CD4-positive, alpha-beta memory T cell (primary cell): ENCODE measurements around the gene GINS3. TPM values are rescaled to one million over a fixed set of nuclear protein-coding genes. Genes with fewer than 3 reads are reported as not detected.
"Not testable (repeated sequence)": the region's sequence is repeated elsewhere in the genome, so short reads cannot be mapped to it uniquely, and the experiment has no call there.

ENCODE experiments used
- CTCF ChIA-PET: fragments of 350-600 bp; sonication (Branson Sonifier 250); formaldehyde crosslinking; loops from one replicate; lab custom pipeline; 2021; ENCODE audit warnings: inconsistent platforms; ENCODE audit not compliant: partially characterized antibody; lab: Charles Lee
- POLR2A ChIA-PET: fragments of 350-600 bp; sonication (Branson Sonifier 250); formaldehyde crosslinking; loops from one replicate; lab custom pipeline; 2021; ENCODE audit not compliant: partially characterized antibody; lab: Charles Lee
- DNase-seq, 5 donors: peaks; one replicate each; pipeline versions ENCODE4 v3.0.0 to v3.0.0-alpha.2; 2020 to 2022; ENCODE audit warnings: mixed read lengths in 1 of 5
- H3K27ac ChIP-seq: one replicate; pipeline ENCODE4 v1.7.0; 2013; ENCODE audit warnings: low read depth, low read length
- H3K27me3 ChIP-seq: 2 replicates; pipeline ENCODE4 v1.7.0; 2013; ENCODE audit warnings: mild to moderate bottlenecking, low read length, moderate library complexity; ENCODE audit not compliant: insufficient read depth
- H3K36me3 ChIP-seq: 2 replicates; pipeline ENCODE4 v1.7.0; 2013; ENCODE audit warnings: mild to moderate bottlenecking, low read length, moderate library complexity; ENCODE audit not compliant: insufficient read depth
- H3K4me1 ChIP-seq: 2 replicates; pipeline ENCODE4 v1.7.0; 2013; ENCODE audit warnings: mild to moderate bottlenecking, low read length, moderate library complexity; ENCODE audit not compliant: insufficient read depth
- H3K4me3 ChIP-seq, 2 donors: one replicate each; pipeline ENCODE4 v1.7.0; 2013; ENCODE audit warnings: low read length in 2 of 2, mild to moderate bottlenecking in 1 of 2
- H3K9me3 ChIP-seq, 2 donors: one replicate each; pipeline ENCODE4 v1.7.0; 2013; ENCODE audit warnings: low read length in 2 of 2, control low read depth in 1 of 2; ENCODE audit not compliant: control insufficient read depth in 1 of 2
- H3K27ac Mint-ChIP-seq, 7 donors: one replicate each; pipeline ENCODE4 v1.8.0; 2020 to 2021; ENCODE audit warnings: mixed read lengths in 7 of 7, mild to moderate bottlenecking in 6 of 7, inconsistent platforms in 3 of 7, moderate library complexity in 3 of 7
- H3K27me3 Mint-ChIP-seq, 2 donors: one replicate each; pipeline ENCODE4 v1.8.0; 2020 to 2021; ENCODE audit warnings: mixed read lengths in 2 of 2
- H3K36me3 Mint-ChIP-seq, 2 donors: one replicate each; pipeline ENCODE4 v1.8.0; 2020 to 2021; ENCODE audit warnings: mixed read lengths in 2 of 2, inconsistent platforms in 1 of 2, mild to moderate bottlenecking in 1 of 2
- H3K4me1 Mint-ChIP-seq, 4 donors: one replicate each; pipeline ENCODE4 v1.8.0; 2020 to 2021; ENCODE audit warnings: mixed read lengths in 4 of 4, mild to moderate bottlenecking in 1 of 4
- H3K4me3 Mint-ChIP-seq, 8 donors: one replicate each; pipeline ENCODE4 v1.8.0; 2020 to 2021; ENCODE audit warnings: mixed read lengths in 8 of 8, mild to moderate bottlenecking in 7 of 8, moderate library complexity in 6 of 8, inconsistent platforms in 3 of 8
- H3K9me3 Mint-ChIP-seq, 8 donors: one replicate each; pipeline ENCODE4 v1.8.0; 2020 to 2021; ENCODE audit warnings: mixed read lengths in 8 of 8, mild to moderate bottlenecking in 5 of 8, inconsistent platforms in 3 of 8, moderate library complexity in 1 of 8
- intact Hi-C: fragments of 100-400 bp; cut with micrococcal nuclease; formaldehyde crosslinking; loops from one replicate; pipeline ENCODE4 v1.15.1; 2023
- polyA plus RNA-seq, 2 donors: library from polyadenylated mRNA; unstranded; fragments of 300-500 nt; fragmentation: Illumina TruSeq; gene quantifications; one replicate each; pipeline ENCODE4 v1.2.3, GENCODE V29; 2021
- total RNA-seq, 2 experiments: library from RNA; stranded (reverse); gene quantifications; one replicate each; pipeline ENCODE4 v1.2.3, GENCODE V29; 2021

GINS3 gene
- total and polyA plus RNA-seq, 4 experiments from 2014 or later, result 0.78 to 2.2 (median 1.2) TPM

DNA sequence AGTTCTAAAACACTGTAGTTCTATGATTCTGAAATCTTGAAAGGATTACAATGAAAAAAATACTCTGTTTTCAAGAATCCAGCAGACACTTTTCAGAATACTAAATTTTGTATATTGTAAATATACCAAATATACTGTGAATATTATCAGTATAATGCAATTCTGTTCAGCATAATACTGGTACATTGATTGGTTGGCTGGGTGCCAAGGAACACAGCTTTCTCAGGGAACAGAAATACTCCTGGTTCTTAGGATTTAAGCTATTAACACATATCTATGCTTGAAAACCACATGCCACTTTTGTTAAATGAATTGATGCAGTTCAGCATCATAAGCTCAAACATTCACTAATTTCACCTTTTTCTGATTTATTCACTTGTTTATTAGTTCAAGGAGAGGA is 2.5 kb upstream of the GINS3 start:
- H3K27me3 Mint-ChIP-seq, result peaks cover under 1% of the 10 kb centered on the region in 2 donors
- H3K4me3 Mint-ChIP-seq, result no peak overlapping the region
- H3K9me3 ChIP-seq, result no peaks in the 10 kb centered on the region
- no peak overlapping the region for H3K27ac Mint-ChIP-seq
- H3K27ac ChIP-seq, result no peak overlapping the region
- H3K9me3 Mint-ChIP-seq, result peaks cover 0 to 2% (median 0%) of the 10 kb centered on the region in 8 donors
- DNase-seq, result no peak
- H3K36me3 ChIP-seq, result no peaks in the 10 kb centered on the region
- intact Hi-C loops, result no loop called here
- POLR2A ChIA-PET, result no interaction called here
- peaks cover 7% of the 10 kb centered on the region for H3K4me1 ChIP-seq
- no peak overlapping the region for H3K4me3 ChIP-seq
- H3K36me3 Mint-ChIP-seq, result peaks cover 0 to 7% of the 10 kb centered on the region in 2 donors
- no peaks in the 10 kb centered on the region for H3K27me3 ChIP-seq
- H3K4me1 Mint-ChIP-seq, result peaks cover 3 to 20% (median 13%) of the 10 kb centered on the region in 4 donors
- CTCF ChIA-PET, result interaction anchor here (1.1 kb wide), 1 partner anchor 333 kb away, joined by 3 read pairs; no protein-coding TSS in a partner anchor

DNA sequence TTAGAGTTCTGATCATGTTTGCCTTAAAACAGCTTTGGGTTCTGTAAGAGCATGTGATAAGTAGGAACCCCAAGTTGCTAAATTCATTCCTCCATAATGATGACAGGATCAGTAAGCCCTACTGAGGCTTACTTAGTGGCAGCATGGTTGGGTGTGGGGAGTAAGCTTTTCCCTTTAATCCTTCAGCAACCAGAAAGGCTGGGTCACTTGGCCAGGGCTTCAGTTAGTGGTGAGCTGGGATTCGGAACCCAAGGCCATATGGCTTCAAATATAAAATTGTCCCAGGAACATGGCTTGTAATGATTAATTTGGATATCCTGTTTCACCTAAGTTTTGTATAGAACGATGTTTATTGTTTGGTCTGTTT is 850 bp downstream of the GINS3 start:
- H3K27me3 Mint-ChIP-seq, result no peaks in the 10 kb centered on the region
- POLR2A ChIA-PET, result interaction anchor here (0.9 to 1.5 kb wide), 5 partner anchors 9 to 292 kb away, joined by 3 to 4 read pairs (median 4); partner anchors contain the start of genes CFAP20 and SLC38A7
- intact Hi-C loops, result loop anchor here (2.0 kb wide), 1 partner anchor 264 kb away; the partner anchor contains the start of gene CFAP20

DNA sequence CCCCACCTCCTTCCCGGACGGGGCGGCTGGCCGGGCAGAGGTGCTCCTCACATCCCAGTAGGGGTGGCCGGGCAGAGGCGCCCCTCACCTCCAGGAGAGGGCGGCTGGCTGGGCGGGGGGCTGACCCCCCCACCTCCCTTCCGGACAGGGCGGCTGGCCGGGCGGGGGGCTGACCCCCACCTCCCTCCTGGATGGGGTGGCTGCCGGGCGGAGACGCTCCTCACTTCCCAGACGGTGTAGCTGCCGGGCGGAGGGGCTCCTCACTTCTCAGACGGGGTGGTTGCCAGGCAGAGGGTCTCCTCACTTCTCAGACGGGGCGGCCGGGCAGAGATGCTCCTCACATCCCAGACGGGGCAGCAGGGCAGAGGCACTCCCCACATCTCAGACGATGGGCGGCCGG is 4.6 kb downstream of the GINS3 start:
- CTCF ChIA-PET, H3K27ac ChIP-seq, H3K36me3 ChIP-seq, H3K27me3 ChIP-seq, intact Hi-C loops, DNase-seq, POLR2A ChIA-PET, H3K36me3 Mint-ChIP-seq, H3K27me3 Mint-ChIP-seq, H3K4me3 ChIP-seq, H3K4me1 ChIP-seq, H3K9me3 Mint-ChIP-seq, H3K27ac Mint-ChIP-seq, H3K9me3 ChIP-seq, H3K4me3 Mint-ChIP-seq: not testable (repeated sequence)
- peaks cover under 1 to 16% (median 11%) of the 10 kb centered on the region in 4 donors for H3K4me1 Mint-ChIP-seq

More for the DNA sequence above, 850 bp downstream of the GINS3 start:
- Histone ChIP-seq H3K27ac (peak overlapping the region; percentile 75), H3K9me3 (no peaks in the 10 kb centered on the region), H3K4me1 (peaks cover 7% of the 10 kb centered on the region), H3K27me3 (no peaks in the 10 kb centered on the region), H3K4me3 (peak overlapping the region; percentile 99), H3K36me3 (no peaks in the 10 kb centered on the region)
- H3K4me3 Mint-ChIP-seq, result peak overlapping the region; percentile 98 to 100 (median 99)
- DNase-seq, result no peak
- peak overlapping the region; percentile 90 to 100 (median 97) for H3K27ac Mint-ChIP-seq
- peaks cover 3 to 20% (median 13%) of the 10 kb centered on the region in 4 donors for H3K4me1 Mint-ChIP-seq
- peaks cover 0 to 7% of the 10 kb centered on the region in 2 donors for H3K36me3 Mint-ChIP-seq
- peaks cover 0 to 2% (median 0%) of the 10 kb centered on the region in 8 donors for H3K9me3 Mint-ChIP-seq
- CTCF ChIA-PET, result interaction anchor here (0.9 to 2.2 kb wide), 4 partner anchors 8 to 194 kb away, joined by 3 to 11 read pairs (median 4); no protein-coding TSS in a partner anchor

GRCh38 chr16:58399718-58400633 is 7.7 kb downstream of the GINS3 start:
- no peaks in the 10 kb centered on the region for H3K9me3 Mint-ChIP-seq
- Histone ChIP-seq H3K4me3 (no peak overlapping the region), H3K36me3 (no peaks in the 10 kb centered on the region), H3K27ac (no peak overlapping the region), H3K27me3 (no peaks in the 10 kb centered on the region), H3K9me3 (no peaks in the 10 kb centered on the region), H3K4me1 (no peaks in the 10 kb centered on the region)
- intact Hi-C loops, result no loop called here
- peaks cover 1 to 3% of the 10 kb centered on the region in 2 donors for H3K36me3 Mint-ChIP-seq
- no peak overlapping the region for H3K27ac Mint-ChIP-seq
- no peaks in the 10 kb centered on the region for H3K27me3 Mint-ChIP-seq
- CTCF ChIA-PET, result no interaction called here
- H3K4me1 Mint-ChIP-seq, result peaks cover 0 to 1% (median 0%) of the 10 kb centered on the region in 4 donors
- POLR2A ChIA-PET, result no interaction called here
- DNase-seq, result no peak
- H3K4me3 Mint-ChIP-seq, result no peak overlapping the region

- intact Hi-C loops, H3K4me1 Mint-ChIP-seq, H3K27me3 ChIP-seq, H3K27me3 Mint-ChIP-seq, H3K27ac Mint-ChIP-seq, DNase-seq, H3K27ac ChIP-seq, H3K36me3 Mint-ChIP-seq, H3K36me3 ChIP-seq, H3K4me3 Mint-ChIP-seq, H3K9me3 ChIP-seq, POLR2A ChIA-PET, H3K4me1 ChIP-seq, H3K9me3 Mint-ChIP-seq, H3K4me3 ChIP-seq: not testable (repeated sequence)
- CTCF ChIA-PET, result interaction anchor here (1.3 kb wide), 1 partner anchor 8 kb away, joined by 5 read pairs; no protein-coding TSS in a partner anchor
Observed at GRCh38 chr16:58401305-58401704, 9.0 kb downstream of the GINS3 start.

DNA sequence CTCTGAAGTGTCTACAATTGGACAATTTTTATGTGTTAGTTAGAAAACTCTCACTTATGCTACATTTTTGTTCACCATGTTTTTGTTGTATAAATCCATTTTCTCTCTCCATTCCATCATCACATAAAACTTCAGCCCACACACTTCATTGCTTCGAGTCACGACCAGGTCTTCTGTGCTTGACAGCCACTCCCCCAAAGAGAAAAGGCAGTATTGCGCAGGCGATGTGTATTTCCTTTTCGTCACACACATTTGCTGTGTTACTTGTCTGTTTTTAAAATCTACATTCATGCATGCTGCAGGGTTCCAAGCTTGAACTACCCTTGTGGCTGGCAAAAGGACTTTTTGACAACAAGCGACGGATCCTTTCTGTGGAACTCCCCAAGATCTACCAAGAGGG is 10.5 kb downstream of the GINS3 start:
- Histone ChIP-seq H3K27me3 (no peaks in the 10 kb centered on the region), H3K9me3 (no peaks in the 10 kb centered on the region), H3K4me1 (no peaks in the 10 kb centered on the region), H3K27ac (no peak overlapping the region), H3K4me3 (no peak overlapping the region), H3K36me3 (no peaks in the 10 kb centered on the region)
- Mint-ChIP-seq H3K36me3 (peaks cover 1 to 3% of the 10 kb centered on the region in 2 donors), H3K4me1 (peaks cover 0 to 1% (median 0%) of the 10 kb centered on the region in 4 donors), H3K4me3 (no peak overlapping the region), H3K27ac (peak overlapping the region in 1 of 7 donors; percentile 30), H3K9me3 (no peaks in the 10 kb centered on the region), H3K27me3 (no peaks in the 10 kb centered on the region)
- ChIA-PET POLR2A (interaction anchor here (1.5 kb wide), 1 partner anchor 10 kb away, joined by 3 read pairs; the partner anchor contains the start of gene GINS3), CTCF (no interaction called here)
- intact Hi-C loops, result no loop called here
- DNase-seq, result no peak

GRCh38 chr16:58409316-58409973 is 17.2 kb downstream of the GINS3 start:
- ChIA-PET CTCF (no interaction called here), POLR2A (no interaction called here)
- no peak overlapping the region for H3K4me3 Mint-ChIP-seq
- no peak overlapping the region for H3K27ac Mint-ChIP-seq
- H3K9me3 Mint-ChIP-seq, result no peaks in the 10 kb centered on the region
- no peaks in the 10 kb centered on the region for H3K4me1 ChIP-seq
- no peaks in the 10 kb centered on the region for H3K36me3 ChIP-seq
- intact Hi-C loops, result no loop called here
- H3K36me3 Mint-ChIP-seq, result no peaks in the 10 kb centered on the region
- no peaks in the 10 kb centered on the region for H3K4me1 Mint-ChIP-seq
- H3K4me3 ChIP-seq, result no peak overlapping the region
- H3K9me3 ChIP-seq, result no peaks in the 10 kb centered on the region
- H3K27me3 ChIP-seq, result no peaks in the 10 kb centered on the region
- H3K27ac ChIP-seq, result no peak overlapping the region
- no peak for DNase-seq
- H3K27me3 Mint-ChIP-seq, result no peaks in the 10 kb centered on the region
